Loucy (cell line): ENCODE results near the gene SLC7A4.

Experiments
- H2AFZ ChIP-seq: fragments of 200-600 bp; sonication (generic); 2 replicates; pipeline ENCODE4 v1.6.0; 2016; ENCODE audit warnings: antibody characterized with exemption, mild to moderate bottlenecking, low read length, moderate library complexity
- H3F3A ChIP-seq: fragments of 200-600 bp; 2 replicates; pipeline ENCODE4 v1.6.0; 2016; ENCODE audit warnings: antibody characterized with exemption, low read depth, mild to moderate bottlenecking
- H3K27me3 ChIP-seq: fragments of 200-600 bp; sonication (generic); 2 replicates; pipeline ENCODE4 v1.6.1; 2014; ENCODE audit warnings: low read length, mild to moderate bottlenecking; ENCODE audit not compliant: insufficient read depth, poor library complexity, severe bottlenecking
- H3K36me3 ChIP-seq: fragments of 200-600 bp; sonication (generic); 2 replicates; pipeline ENCODE4 v1.6.1; 2016; ENCODE audit warnings: low read length; ENCODE audit not compliant: insufficient read depth
- H3K4me1 ChIP-seq: fragments of 200-600 bp; sonication (generic); 2 replicates; pipeline ENCODE4 v1.5.1; 2014; ENCODE audit warnings: low read length, mild to moderate bottlenecking; ENCODE audit not compliant: insufficient read depth, poor library complexity, severe bottlenecking
- H3K4me2 ChIP-seq: fragments of 200-600 bp; sonication (generic); 2 replicates; pipeline ENCODE4 v1.6.0; 2014; ENCODE audit warnings: antibody characterized with exemption, low read length, low read depth, mild to moderate bottlenecking; ENCODE audit not compliant: poor library complexity, severe bottlenecking
- H3K4me3 ChIP-seq: fragments of 200-600 bp; sonication (generic); 2 replicates; pipeline ENCODE4 v1.5.1; 2014; ENCODE audit warnings: low read length, mild to moderate bottlenecking, mixed read lengths; ENCODE audit not compliant: poor library complexity, severe bottlenecking
- H3K79me2 ChIP-seq: fragments of 200-600 bp; sonication (generic); 2 replicates; pipeline ENCODE4 v1.6.1; 2014; ENCODE audit warnings: low read length; ENCODE audit not compliant: insufficient read depth
- H3K9ac ChIP-seq: fragments of 200-600 bp; sonication (generic); 2 replicates; pipeline ENCODE4 v1.6.0; 2014; ENCODE audit warnings: mild to moderate bottlenecking, low read depth, low read length, moderate library complexity; ENCODE audit not compliant: poor library complexity, severe bottlenecking
- H3K9me2 ChIP-seq: fragments of 200-600 bp; sonication (generic); replicated peaks from 2 replicates; pipeline ENCODE4 v1.6.1; 2016; ENCODE audit warnings: low read depth, low read length, mixed read lengths
- H3K9me3 ChIP-seq: fragments of 200-600 bp; sonication (generic); 2 replicates; pipeline ENCODE4 v1.6.1; 2014; ENCODE audit warnings: mild to moderate bottlenecking, antibody characterized with exemption, low read length, low read depth; ENCODE audit not compliant: insufficient read depth
- H4K20me1 ChIP-seq: fragments of 200-600 bp; sonication (generic); 2 replicates; pipeline ENCODE4 v1.6.0; 2014; ENCODE audit warnings: antibody characterized with exemption, low read length, mild to moderate bottlenecking; ENCODE audit not compliant: insufficient read depth, poor library complexity, severe bottlenecking
- CTCF ChIP-seq: fragments of 200-600 bp; sonication (generic); conservative IDR thresholded peaks from 2 replicates; pipeline ENCODE4 v1.5.1; 2014; ENCODE audit warnings: mild to moderate bottlenecking, antibody characterized with exemption, low read length
- EZH2phosphoT487 ChIP-seq: fragments of 200-600 bp; IDR thresholded peaks from 2 replicates; pipeline ENCODE4 v1.6.1; 2018; ENCODE audit warnings: antibody characterized with exemption, mild to moderate bottlenecking, moderate library complexity, borderline replicate concordance

The SLC7A4 gene

GRCh38 chr22:20988573-20989322 lies 43.6 kb downstream of the SLC7A4 start:
- no peak for TF ChIP-seq EZH2phosphoT487
- peaks cover 5% of the 10 kb centered on the region; the same call in 1 of the 2 replicates for H3K36me3 ChIP-seq

GRCh38 chr22:20987375-20987774 lies 45.0 kb downstream of the SLC7A4 start:
- no peak overlapping the region for H3K4me2 ChIP-seq
- H3K36me3 ChIP-seq: peaks cover 3% of the 10 kb centered on the region; the same call in 1 of the 2 replicates
- no peak overlapping the region for H3K9ac ChIP-seq

More at GRCh38 chr22:20988573-20989322, 43.6 kb downstream of the SLC7A4 start:
- Histone ChIP-seq H3K9ac (no peak overlapping the region), H3K9me3 (no peaks in the 10 kb centered on the region), H3K27me3 (no peaks in the 10 kb centered on the region), H2AFZ (no peak overlapping the region), H3K9me2 (no peaks in the 10 kb centered on the region), H4K20me1 (no peaks in the 10 kb centered on the region), H3F3A (no peaks in the 10 kb centered on the region), H3K4me2 (no peak overlapping the region), H3K4me1 (peaks cover 8% of the 10 kb centered on the region), H3K4me3 (no peak overlapping the region), H3K79me2 (no peaks in the 10 kb centered on the region; the same call in 1 of the 2 replicates)

GRCh38 chr22:20986365-20986764 lies 46.0 kb downstream of the SLC7A4 start:
- no peak overlapping the region for H3K9ac ChIP-seq
- no peak overlapping the region for H3K4me3 ChIP-seq
- no peaks in the 10 kb centered on the region for H3K9me3 ChIP-seq
- no peaks in the 10 kb centered on the region for H3K9me2 ChIP-seq
- H4K20me1 ChIP-seq: no peaks in the 10 kb centered on the region
- TF ChIP-seq CTCF: no peak
- no peak for TF ChIP-seq EZH2phosphoT487
- peaks cover 20% of the 10 kb centered on the region for H3K4me1 ChIP-seq
- no peaks in the 10 kb centered on the region for H3K36me3 ChIP-seq
- no peaks in the 10 kb centered on the region for H3F3A ChIP-seq
- H3K27me3 ChIP-seq: no peaks in the 10 kb centered on the region
- peaks cover 14% of the 10 kb centered on the region; the same call in 1 of the 2 replicates for H3K79me2 ChIP-seq
- no peak overlapping the region for H3K4me2 ChIP-seq
- no peak overlapping the region for H2AFZ ChIP-seq

More at GRCh38 chr22:20987375-20987774, 45.0 kb downstream of the SLC7A4 start:
- H4K20me1 ChIP-seq: no peaks in the 10 kb centered on the region
- H3K4me3 ChIP-seq: no peak overlapping the region
- H3K27me3 ChIP-seq: no peaks in the 10 kb centered on the region
- H3K79me2 ChIP-seq: peaks cover 12% of the 10 kb centered on the region; the same call in 1 of the 2 replicates
- H3K9me3 ChIP-seq: no peaks in the 10 kb centered on the region
- H3K4me1 ChIP-seq: peaks cover 16% of the 10 kb centered on the region
- H2AFZ ChIP-seq: no peak overlapping the region
- no peaks in the 10 kb centered on the region for H3F3A ChIP-seq
- H3K9me2 ChIP-seq: no peaks in the 10 kb centered on the region
- TF ChIP-seq CTCF (no peak), EZH2phosphoT487 (no peak)
